Psoas muscle (tissue), 8 donors: ENCODE results near the gene KDM4C. TPM values are rescaled to one million over a fixed set of nuclear protein-coding genes. Genes with fewer than 3 reads are reported as not detected.
"Not testable (repeated sequence)": the region's sequence is repeated elsewhere in the genome, so short reads cannot be mapped to it uniquely, and the experiment has no call there.

Experiments
- ATAC-seq, 4 donors: fragments of 200-7000 bp; cut with Tn5 transposase; one replicate each; pipeline ENCODE4 v1.9.1; 2020; ENCODE audit warnings: moderate library complexity in 3 of 4, mild to moderate bottlenecking in 2 of 4
- DNase-seq, 2 donors: peaks; one replicate each; pipeline ENCODE4 v3.0.0-alpha.2; 2020
- H3K27ac ChIP-seq: fragments of 200-600 bp; one replicate; pipeline ENCODE4 v1.8.0; 2022
- H3K27me3 ChIP-seq, 3 donors: fragments of 200-600 bp in 1 of 3; one replicate each; pipeline versions ENCODE4 v1.6.1 to v1.8.0; 2013 to 2022; ENCODE audit warnings: low read length in 2 of 3, mild to moderate bottlenecking in 2 of 3, moderate library complexity in 1 of 3; ENCODE audit not compliant: insufficient read depth in 3 of 3
- H3K36me3 ChIP-seq, 2 donors: fragments of 200-600 bp in 1 of 2; one replicate each; pipeline versions ENCODE4 v1.6.1 to v1.8.0; 2013 to 2022; ENCODE audit warnings: low read depth in 1 of 2, mild to moderate bottlenecking in 1 of 2, moderate library complexity in 1 of 2; ENCODE audit not compliant: insufficient read depth in 1 of 2
- H3K4me1 ChIP-seq: fragments of 200-600 bp; one replicate; pipeline ENCODE4 v1.8.0; 2022
- H3K4me3 ChIP-seq: fragments of 200-600 bp; one replicate; pipeline ENCODE4 v1.8.0; 2022; ENCODE audit warnings: mild to moderate bottlenecking
- H3K9me3 ChIP-seq: fragments of 200-600 bp; one replicate; pipeline ENCODE4 v1.8.0; 2022
- WGBS, 3 donors: extraction: QIAGEN DNeasy Blood & Tissue Kit; methylation state at CpG; one replicate each; pipeline versions ENCODE4 v1.1.6 to v1.1.7; 2013; 5-methylcytosine and 5-hydroxymethylcytosine counted together
- intact Hi-C, 2 donors: fragments of 100-400 bp; cut with DNase I; formaldehyde crosslinking; loops; one replicate each; pipeline versions ENCODE4 v1.11.0 to v1.14.2; 2022
- polyA plus RNA-seq, 3 donors: library from polyadenylated mRNA; stranded (reverse); fragments of 200-250 nt; gene quantifications; one replicate each; pipeline ENCODE4 v1.2.3, GENCODE V29; 2013
- total RNA-seq, 4 donors: library from RNA; stranded (reverse); fragmentation: NEBNext Ultra II Directional in 2 of 4; extraction: Animal tissue kit (Norgen Biotek cat#: 25700) in 2 of 4; gene quantifications; one replicate each; pipeline versions ENCODE4 v1.2.1 to v1.2.4, GENCODE V29; 2021 to 2023
- TF ChIP-seq, protein P1 (sequence below): fragments of 200-600 bp; IDR thresholded peaks from one replicate; pipeline ENCODE4 v1.8.0; 2022; ENCODE audit warnings: antibody characterized with exemption
- donor health status: healthy with polysubstance abuse.
- donor health status: DM: no; HTN: no; CAD: no; lungs with moderate emphysema.
- donor health status: Bipolar disorder and iron deficiency.
- donor health status: healthy.
- donor health status: DM: yes; HTN: yes; CAD: no.
- donor health status: DM: no; HTN: no; CAD: no.
- donor health status: DM: no; HTN: no; CAD: no.
- donor health status: DM: yes; HTN: yes; CAD: no.

The KDM4C gene
- total and polyA plus RNA-seq, 7 donors = 2.7 to 13.0 (median 10.1) TPM

DNA sequence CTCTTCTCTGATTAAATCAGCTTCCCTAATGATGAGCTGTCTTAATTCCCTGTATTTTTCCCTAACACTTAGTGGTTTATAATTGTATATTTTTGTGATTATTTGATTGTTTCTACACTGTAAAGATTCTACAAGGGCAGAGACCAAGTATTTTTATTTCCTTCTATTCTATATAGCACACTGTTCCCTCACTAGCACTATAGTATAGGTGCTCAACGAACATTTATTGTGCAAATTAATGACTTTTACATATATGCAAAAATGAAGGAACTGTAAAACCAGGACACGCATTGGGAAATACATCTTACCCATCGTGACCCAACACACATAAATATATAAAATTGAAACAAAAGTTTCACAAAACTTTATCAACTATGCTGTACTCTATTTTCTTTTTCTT is 7.6 kb downstream of the KDM4C start:
- ATAC-seq (no peak), DNase-seq (no peak)
- H3K9me3 ChIP-seq = peaks cover 6% of the 10 kb centered on the region
- H3K4me3 ChIP-seq = no peak overlapping the region
- 85 to 87% (median 86%) methylated on average over 3 of the region's 3 CpGs for WGBS, 3 donors
- intact Hi-C loops = no loop called here
- H3K4me1 ChIP-seq = peaks cover 24% of the 10 kb centered on the region
- no peak overlapping the region for H3K27ac ChIP-seq
- no peaks in the 10 kb centered on the region for H3K36me3 ChIP-seq
- H3K27me3 ChIP-seq = no peaks in the 10 kb centered on the region
- TF ChIP-seq, protein P1, sequence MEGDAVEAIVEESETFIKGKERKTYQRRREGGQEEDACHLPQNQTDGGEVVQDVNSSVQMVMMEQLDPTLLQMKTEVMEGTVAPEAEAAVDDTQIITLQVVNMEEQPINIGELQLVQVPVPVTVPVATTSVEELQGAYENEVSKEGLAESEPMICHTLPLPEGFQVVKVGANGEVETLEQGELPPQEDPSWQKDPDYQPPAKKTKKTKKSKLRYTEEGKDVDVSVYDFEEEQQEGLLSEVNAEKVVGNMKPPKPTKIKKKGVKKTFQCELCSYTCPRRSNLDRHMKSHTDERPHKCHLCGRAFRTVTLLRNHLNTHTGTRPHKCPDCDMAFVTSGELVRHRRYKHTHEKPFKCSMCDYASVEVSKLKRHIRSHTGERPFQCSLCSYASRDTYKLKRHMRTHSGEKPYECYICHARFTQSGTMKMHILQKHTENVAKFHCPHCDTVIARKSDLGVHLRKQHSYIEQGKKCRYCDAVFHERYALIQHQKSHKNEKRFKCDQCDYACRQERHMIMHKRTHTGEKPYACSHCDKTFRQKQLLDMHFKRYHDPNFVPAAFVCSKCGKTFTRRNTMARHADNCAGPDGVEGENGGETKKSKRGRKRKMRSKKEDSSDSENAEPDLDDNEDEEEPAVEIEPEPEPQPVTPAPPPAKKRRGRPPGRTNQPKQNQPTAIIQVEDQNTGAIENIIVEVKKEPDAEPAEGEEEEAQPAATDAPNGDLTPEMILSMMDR = no peak

DNA sequence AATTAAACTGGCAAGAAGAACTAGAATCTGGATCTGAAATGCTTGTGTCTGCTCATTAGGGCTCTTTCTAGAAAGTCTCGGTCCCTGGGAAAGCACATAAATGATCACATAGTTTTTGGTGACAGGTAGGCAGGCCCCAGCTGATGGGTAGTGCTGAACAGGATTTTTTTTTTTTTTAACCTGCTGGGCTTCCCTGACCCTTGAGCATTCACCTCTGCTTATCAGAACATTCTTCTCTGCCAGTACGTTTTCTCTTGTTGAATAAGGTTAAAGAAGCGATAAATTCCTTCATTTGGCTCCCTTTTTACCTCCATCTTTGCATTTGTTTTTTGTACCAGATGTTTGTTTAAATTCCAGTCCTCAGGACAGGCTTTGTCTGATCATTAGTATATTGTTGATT is 8.8 kb downstream of the KDM4C start:
- H3K27me3 ChIP-seq = no peaks in the 10 kb centered on the region
- TF ChIP-seq, protein P1 = no peak
- no peak for DNase-seq
- H3K4me3 ChIP-seq = no peak overlapping the region
- 90 to 97% (median 95%) methylated on average over 3 of the region's 3 CpGs for WGBS, 3 donors
- intact Hi-C loops = no loop called here
- H3K9me3 ChIP-seq = peaks cover 6% of the 10 kb centered on the region
- no peak for ATAC-seq
- H3K4me1 ChIP-seq = peaks cover 23% of the 10 kb centered on the region
- no peak overlapping the region for H3K27ac ChIP-seq
- H3K36me3 ChIP-seq = no peaks in the 10 kb centered on the region

DNA sequence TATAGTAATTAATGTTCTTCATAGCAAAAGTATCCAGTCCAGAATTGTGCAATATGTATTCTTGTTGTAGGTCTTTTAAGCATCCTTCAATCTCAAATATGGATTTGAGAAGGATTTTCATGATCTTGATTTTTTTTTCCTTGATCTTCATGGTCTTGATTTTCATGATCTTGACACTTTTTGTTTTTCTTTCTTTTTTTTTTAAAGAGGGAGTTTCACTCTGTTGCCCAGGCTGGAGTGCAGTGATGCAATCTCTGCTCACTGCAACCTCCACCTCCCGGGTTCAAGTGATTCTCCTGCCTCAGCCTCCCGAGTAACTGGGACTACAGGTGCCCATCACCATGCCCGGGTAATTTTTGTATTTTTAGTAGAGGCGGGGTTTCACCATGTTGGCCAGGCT is 10.8 kb downstream of the KDM4C start:
- intact Hi-C loops, H3K9me3 ChIP-seq, H3K27me3 ChIP-seq, DNase-seq, H3K27ac ChIP-seq, ATAC-seq, H3K4me3 ChIP-seq, H3K36me3 ChIP-seq: not testable (repeated sequence)
- H3K4me1 ChIP-seq = peaks cover 23% of the 10 kb centered on the region
- 83 to 89% (median 88%) methylated on average over 4 of the region's 4 CpGs for WGBS, 3 donors

DNA sequence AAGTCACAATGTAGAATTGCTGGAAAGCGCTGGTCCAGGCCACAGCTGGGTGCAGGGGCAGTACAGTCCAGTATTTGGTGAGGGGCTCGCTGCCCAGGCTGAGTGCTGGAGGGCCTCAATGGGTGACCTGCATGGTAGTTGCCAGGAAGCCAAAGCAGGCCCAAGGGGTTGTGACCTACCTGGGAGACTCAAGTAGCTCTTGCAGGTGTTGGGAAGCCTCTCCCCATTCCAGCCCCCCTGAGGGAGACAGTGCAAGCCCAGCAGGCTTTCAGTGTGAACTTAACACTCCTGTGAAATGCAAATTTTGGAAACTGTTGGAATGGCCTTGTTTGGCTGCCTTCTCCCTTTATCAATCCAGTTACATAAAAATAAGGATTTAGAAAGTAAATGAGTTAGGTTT is 13.9 kb downstream of the KDM4C start:
- H3K4me3 ChIP-seq = no peak overlapping the region
- intact Hi-C loops = no loop called here
- DNase-seq (no peak), ATAC-seq (no peak)
- peaks cover 9% of the 10 kb centered on the region for H3K4me1 ChIP-seq
- H3K27ac ChIP-seq = no peak overlapping the region
- TF ChIP-seq, protein P1 = no peak
- no peaks in the 10 kb centered on the region for H3K27me3 ChIP-seq
- H3K36me3 ChIP-seq = no peaks in the 10 kb centered on the region
- WGBS, 3 donors = 94 to 98% (median 96%) methylated on average over 2 of the region's 2 CpGs
- no peaks in the 10 kb centered on the region for H3K9me3 ChIP-seq

DNA sequence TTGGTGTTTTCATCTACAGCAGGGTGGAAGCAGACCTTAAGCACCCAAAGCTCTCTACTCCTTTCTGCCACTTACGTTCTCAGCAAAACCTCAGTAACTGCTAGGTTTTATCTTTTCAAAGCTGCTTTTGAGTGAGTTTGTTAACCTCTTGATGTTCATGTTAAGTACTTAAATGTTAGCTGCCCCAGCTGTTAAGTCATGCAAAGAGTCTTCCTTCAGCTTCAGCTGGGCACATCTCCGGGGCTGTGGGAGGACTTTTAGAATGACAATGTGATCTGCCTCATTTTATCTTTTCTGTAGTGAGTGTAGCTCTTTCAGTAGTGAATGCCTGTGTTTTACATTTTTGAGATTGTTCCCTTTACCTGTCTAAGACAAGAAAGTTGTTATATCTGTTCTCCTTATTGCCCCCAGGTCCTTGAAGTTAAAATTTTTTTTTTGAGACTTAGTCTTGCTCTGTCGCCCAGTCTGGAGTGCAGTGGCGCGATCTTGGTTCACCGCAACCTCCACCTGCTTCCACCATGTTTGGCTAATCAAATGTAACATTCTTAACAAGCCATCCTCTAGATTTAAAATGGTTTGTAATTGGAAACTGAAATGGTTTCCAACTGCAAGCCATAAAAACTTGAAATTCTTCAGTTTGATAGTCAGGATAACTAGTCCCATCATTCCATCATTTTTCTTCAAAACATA is 19.6 kb downstream of the KDM4C start:
- Histone ChIP-seq H3K36me3 (no peaks in the 10 kb centered on the region), H3K4me1 (peaks cover 32% of the 10 kb centered on the region), H3K27ac (no peak overlapping the region), H3K9me3 (no peaks in the 10 kb centered on the region), H3K4me3 (no peak overlapping the region), H3K27me3 (no peaks in the 10 kb centered on the region)
- TF ChIP-seq, protein P1 = no peak
- intact Hi-C loops = no loop called here
- DNase-seq = no peak
- no peak for ATAC-seq
- 73 to 84% (median 83%) methylated on average over 6 of the region's 6 CpGs for WGBS, 3 donors
